ENCODE measurements around the gene ZNF136.

Gene ZNF136

DNA sequence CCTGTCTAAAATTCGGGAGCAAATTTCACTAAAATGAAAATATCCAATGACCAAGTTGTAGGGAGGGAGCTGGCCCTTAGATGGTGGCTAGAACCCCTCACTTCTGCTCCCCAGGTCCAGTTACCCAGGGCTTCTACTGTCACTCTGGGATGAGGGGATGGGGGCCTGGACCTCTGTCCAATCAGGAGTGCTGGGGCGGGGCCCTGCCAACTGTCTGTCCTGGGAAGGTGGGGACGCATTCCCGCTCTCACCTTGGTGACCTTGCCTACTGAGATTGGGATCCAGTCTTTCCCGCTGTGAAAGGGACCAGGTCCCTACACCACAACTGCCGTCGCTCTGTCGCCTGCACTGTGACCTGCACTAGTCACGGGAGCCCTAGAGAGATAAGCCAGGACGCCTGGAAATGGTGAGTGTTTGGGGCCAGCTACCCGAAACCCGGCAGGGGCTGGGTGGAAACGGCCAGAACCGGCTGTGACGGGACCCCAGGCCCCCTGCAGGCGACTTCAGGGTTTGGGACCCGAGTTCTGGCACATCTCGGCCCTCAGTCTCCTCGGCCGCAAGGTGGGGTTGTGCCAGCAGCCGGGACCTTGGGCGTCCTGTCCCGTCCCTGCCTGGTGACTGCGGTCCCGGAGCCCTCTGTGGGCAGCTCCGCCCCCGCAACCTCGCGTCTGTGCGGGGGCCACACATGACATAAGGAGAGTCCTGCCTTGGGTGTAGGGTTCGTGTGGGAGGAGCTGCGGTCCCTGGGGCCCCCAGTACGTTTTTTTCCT lies 45.5 kb upstream of the ZNF136 start:
- no peak overlapping the region for H3K27ac ChIP-seq (ENCODE audit: extremely low read depth, low read depth, low read length)
- TF ChIP-seq ZNF792 (tag by site-specific recombination; IDR thresholded peaks at IDR 0.05), result no peak
- TF ChIP-seq, protein P1, sequence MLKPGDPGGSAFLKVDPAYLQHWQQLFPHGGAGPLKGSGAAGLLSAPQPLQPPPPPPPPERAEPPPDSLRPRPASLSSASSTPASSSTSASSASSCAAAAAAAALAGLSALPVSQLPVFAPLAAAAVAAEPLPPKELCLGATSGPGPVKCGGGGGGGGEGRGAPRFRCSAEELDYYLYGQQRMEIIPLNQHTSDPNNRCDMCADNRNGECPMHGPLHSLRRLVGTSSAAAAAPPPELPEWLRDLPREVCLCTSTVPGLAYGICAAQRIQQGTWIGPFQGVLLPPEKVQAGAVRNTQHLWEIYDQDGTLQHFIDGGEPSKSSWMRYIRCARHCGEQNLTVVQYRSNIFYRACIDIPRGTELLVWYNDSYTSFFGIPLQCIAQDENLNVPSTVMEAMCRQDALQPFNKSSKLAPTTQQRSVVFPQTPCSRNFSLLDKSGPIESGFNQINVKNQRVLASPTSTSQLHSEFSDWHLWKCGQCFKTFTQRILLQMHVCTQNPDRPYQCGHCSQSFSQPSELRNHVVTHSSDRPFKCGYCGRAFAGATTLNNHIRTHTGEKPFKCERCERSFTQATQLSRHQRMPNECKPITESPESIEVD (tag by site-specific recombination; IDR thresholded peaks at IDR 0.05), result no peak
- TF ChIP-seq ZBTB6 (tag by site-specific recombination; IDR thresholded peaks at IDR 0.05), result no peak
- TF ChIP-seq PRDM10 (tag by site-specific recombination; IDR thresholded peaks at IDR 0.05), result no peak
- no peak for TF ChIP-seq ZNF555 (tag by site-specific recombination; conservative IDR thresholded peaks at IDR 0.05)
- no peak for TF ChIP-seq ZNF19 (tag by site-specific recombination; IDR thresholded peaks at IDR 0.05; ENCODE audit: low read depth)
- no peak for TF ChIP-seq ZSCAN23 (tag by site-specific recombination; IDR thresholded peaks at IDR 0.05)
- no peak for TF ChIP-seq ZNF513 (tag by site-specific recombination; IDR thresholded peaks at IDR 0.05)
- TF ChIP-seq AEBP2 (tag by site-specific recombination; IDR thresholded peaks at IDR 0.05; ENCODE audit: borderline replicate concordance), result no peak
- no peak for TF ChIP-seq GLIS1 (tag by site-specific recombination; IDR thresholded peaks at IDR 0.05)
- no peak for TF ChIP-seq BCL11B (tag by site-specific recombination; IDR thresholded peaks at IDR 0.05; ENCODE audit: low read depth)
- no peak for TF ChIP-seq HOXD13 (CRISPR knock-in tag; IDR thresholded peaks at IDR 0.05; ENCODE audit: borderline replicate concordance)
- no peak for TF ChIP-seq ZNF776 (tag by site-specific recombination; IDR thresholded peaks at IDR 0.05; ENCODE audit: borderline replicate concordance)
- TF ChIP-seq ZNF544 (tag by site-specific recombination; IDR thresholded peaks at IDR 0.05), result no peak
- no peak for TF ChIP-seq ZNF677 (tag by site-specific recombination; IDR thresholded peaks at IDR 0.05)
- TF ChIP-seq YY2 (tag by site-specific recombination; IDR thresholded peaks at IDR 0.05), result no peak
- TF ChIP-seq ZNF148 (tag by site-specific recombination; IDR thresholded peaks at IDR 0.05; ENCODE audit: borderline replicate concordance), result no peak
- TF ChIP-seq, protein P2, sequence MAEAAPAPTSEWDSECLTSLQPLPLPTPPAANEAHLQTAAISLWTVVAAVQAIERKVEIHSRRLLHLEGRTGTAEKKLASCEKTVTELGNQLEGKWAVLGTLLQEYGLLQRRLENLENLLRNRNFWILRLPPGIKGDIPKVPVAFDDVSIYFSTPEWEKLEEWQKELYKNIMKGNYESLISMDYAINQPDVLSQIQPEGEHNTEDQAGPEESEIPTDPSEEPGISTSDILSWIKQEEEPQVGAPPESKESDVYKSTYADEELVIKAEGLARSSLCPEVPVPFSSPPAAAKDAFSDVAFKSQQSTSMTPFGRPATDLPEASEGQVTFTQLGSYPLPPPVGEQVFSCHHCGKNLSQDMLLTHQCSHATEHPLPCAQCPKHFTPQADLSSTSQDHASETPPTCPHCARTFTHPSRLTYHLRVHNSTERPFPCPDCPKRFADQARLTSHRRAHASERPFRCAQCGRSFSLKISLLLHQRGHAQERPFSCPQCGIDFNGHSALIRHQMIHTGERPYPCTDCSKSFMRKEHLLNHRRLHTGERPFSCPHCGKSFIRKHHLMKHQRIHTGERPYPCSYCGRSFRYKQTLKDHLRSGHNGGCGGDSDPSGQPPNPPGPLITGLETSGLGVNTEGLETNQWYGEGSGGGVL (tag by site-specific recombination; IDR thresholded peaks at IDR 0.05), result no peak
- TF ChIP-seq, protein P3, sequence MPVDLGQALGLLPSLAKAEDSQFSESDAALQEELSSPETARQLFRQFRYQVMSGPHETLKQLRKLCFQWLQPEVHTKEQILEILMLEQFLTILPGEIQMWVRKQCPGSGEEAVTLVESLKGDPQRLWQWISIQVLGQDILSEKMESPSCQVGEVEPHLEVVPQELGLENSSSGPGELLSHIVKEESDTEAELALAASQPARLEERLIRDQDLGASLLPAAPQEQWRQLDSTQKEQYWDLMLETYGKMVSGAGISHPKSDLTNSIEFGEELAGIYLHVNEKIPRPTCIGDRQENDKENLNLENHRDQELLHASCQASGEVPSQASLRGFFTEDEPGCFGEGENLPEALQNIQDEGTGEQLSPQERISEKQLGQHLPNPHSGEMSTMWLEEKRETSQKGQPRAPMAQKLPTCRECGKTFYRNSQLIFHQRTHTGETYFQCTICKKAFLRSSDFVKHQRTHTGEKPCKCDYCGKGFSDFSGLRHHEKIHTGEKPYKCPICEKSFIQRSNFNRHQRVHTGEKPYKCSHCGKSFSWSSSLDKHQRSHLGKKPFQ (tag by site-specific recombination; IDR thresholded peaks at IDR 0.05), result no peak
- no peaks in the 10 kb centered on the region for H3K36me3 ChIP-seq (ENCODE audit: control insufficient read depth in 2 of 2, insufficient read depth in 1 of 2, low read length in 2 of 2)
- no peak overlapping the region for H3K4me3 ChIP-seq (ENCODE audit: low read depth, low read length)
- no peaks in the 10 kb centered on the region for H3K4me1 ChIP-seq (ENCODE audit: control insufficient read depth, insufficient read depth, low read length)
- H3K9me3 ChIP-seq (ENCODE audit: control insufficient read depth, insufficient read depth, low read depth, low read length), result no peaks in the 10 kb centered on the region
- CTCF ChIA-PET, result interaction anchor here (0.7 to 2.2 kb wide), 3 partner anchors 9 to 82 kb away, joined by 3 to 6 read pairs (median 3); partner anchors contain the start of gene ZNF433
- POLR2A ChIA-PET, result no interaction called here

Measured in HEK293 (cell line).